ENCODE measurements around the gene ZSCAN25. TPM values are rescaled to one million over a fixed set of nuclear protein-coding genes. Genes with fewer than 3 reads are reported as not detected.
"Not testable (repeated sequence)": the region's sequence is repeated elsewhere in the genome, so short reads cannot be mapped to it uniquely, and the experiment has no call there.

Gene ZSCAN25
- 10 to 100 TPM; 24.4 to 37.4 (median 27.8) TPM for total RNA-seq
- 20.6 TPM for total RNA-seq (2013)

- no peaks in the 10 kb centered on the region for H3K36me3 Mint-ChIP-seq
- H3K4me3 Mint-ChIP-seq, result peak within 1 kb of the TSS; percentile 94
- H3K4me1 Mint-ChIP-seq, result peaks cover 30 to 49% of the 10 kb centered on the region in 2 donors
- intact Hi-C loops (cut with micrococcal nuclease), result loop anchor here (2.0 to 5.0 kb wide), 2 partner anchors 58 to 114 kb away; partner anchors contain the start of genes ZKSCAN5, ZNF394 and ZNF655
- Histone ChIP-seq H3K36me3 (ENCODE audit: control insufficient read depth, insufficient read depth, low read length) (peaks cover 30% of the 10 kb centered on the region), H3K27ac (ENCODE audit: low read length) (peak within 1 kb of the TSS; percentile 76), H3K4me1 (ENCODE audit: control insufficient read depth, insufficient read depth, low read length) (peaks cover 17% of the 10 kb centered on the region), H3K4me3 (ENCODE audit: low read length) (peak within 1 kb of the TSS; percentile 80), H3K27me3 (ENCODE audit: control insufficient read depth, insufficient read depth, low read length) (no peaks in the 10 kb centered on the region), H3K9me3 (ENCODE audit: control insufficient read depth, insufficient read depth, low read length) (no peaks in the 10 kb centered on the region)
- no peaks in the 10 kb centered on the region for H3K9me3 Mint-ChIP-seq
- under 1% methylated on average over 60 of the region's 60 CpGs for WGBS (ENCODE audit: insufficient coverage)
- H3K27ac Mint-ChIP-seq, result peak within 1 kb of the TSS; percentile 90 to 96
- H3K27me3 Mint-ChIP-seq (ENCODE audit: low read depth in 2 of 2), result no peaks in the 10 kb centered on the region
- TF ChIP-seq, protein P1, sequence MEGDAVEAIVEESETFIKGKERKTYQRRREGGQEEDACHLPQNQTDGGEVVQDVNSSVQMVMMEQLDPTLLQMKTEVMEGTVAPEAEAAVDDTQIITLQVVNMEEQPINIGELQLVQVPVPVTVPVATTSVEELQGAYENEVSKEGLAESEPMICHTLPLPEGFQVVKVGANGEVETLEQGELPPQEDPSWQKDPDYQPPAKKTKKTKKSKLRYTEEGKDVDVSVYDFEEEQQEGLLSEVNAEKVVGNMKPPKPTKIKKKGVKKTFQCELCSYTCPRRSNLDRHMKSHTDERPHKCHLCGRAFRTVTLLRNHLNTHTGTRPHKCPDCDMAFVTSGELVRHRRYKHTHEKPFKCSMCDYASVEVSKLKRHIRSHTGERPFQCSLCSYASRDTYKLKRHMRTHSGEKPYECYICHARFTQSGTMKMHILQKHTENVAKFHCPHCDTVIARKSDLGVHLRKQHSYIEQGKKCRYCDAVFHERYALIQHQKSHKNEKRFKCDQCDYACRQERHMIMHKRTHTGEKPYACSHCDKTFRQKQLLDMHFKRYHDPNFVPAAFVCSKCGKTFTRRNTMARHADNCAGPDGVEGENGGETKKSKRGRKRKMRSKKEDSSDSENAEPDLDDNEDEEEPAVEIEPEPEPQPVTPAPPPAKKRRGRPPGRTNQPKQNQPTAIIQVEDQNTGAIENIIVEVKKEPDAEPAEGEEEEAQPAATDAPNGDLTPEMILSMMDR (IDR thresholded peaks at IDR 0.05), result no peak
- ATAC-seq, result peak; percentile 94 to 96 (median 95)
- DNase-seq, result peak; percentile 79 to 94
Measured at GRCh38 chr7:99616359-99617191, at the start of gene ZSCAN25. Gene ZSCAN25 (plus strand): TSS chr7:99616946. CDS start chr7:99619607, 2,661 bp downstream.

DNA sequence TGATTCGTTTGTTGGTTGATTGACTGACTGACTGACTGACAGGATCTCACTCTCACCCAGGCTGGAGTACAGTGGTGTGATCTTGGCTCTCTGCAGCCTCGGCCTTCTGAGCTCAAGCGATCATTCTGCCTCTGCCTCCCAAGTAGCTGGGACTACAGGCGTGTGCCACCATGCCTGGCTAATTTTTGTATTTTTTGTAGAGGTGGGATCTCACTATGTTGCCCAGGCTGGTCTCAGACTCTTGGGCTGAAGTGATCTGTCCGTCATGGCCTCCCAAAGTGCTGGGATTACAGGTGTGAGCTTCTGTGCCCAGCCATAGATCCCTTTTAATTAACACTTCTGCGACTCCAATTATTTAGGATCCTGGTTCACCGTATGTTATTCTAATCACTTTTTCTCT lies 48.0 kb upstream of the ZSCAN25 start:
- H3K27ac Mint-ChIP-seq, result peak overlapping the region in 1 of 2 donors; percentile 27
- 99% methylated on average over 7 of the region's 7 CpGs for WGBS (ENCODE audit: insufficient coverage)
- H3K9me3 ChIP-seq (ENCODE audit: control insufficient read depth, insufficient read depth, low read length); H3K9me3 Mint-ChIP-seq; H3K4me1 ChIP-seq (ENCODE audit: control insufficient read depth, insufficient read depth, low read length); H3K27ac ChIP-seq (ENCODE audit: low read length); DNase-seq; ATAC-seq; intact Hi-C loops (cut with micrococcal nuclease); H3K27me3 ChIP-seq (ENCODE audit: control insufficient read depth, insufficient read depth, low read length); H3K27me3 Mint-ChIP-seq (ENCODE audit: low read depth in 2 of 2); H3K4me3 ChIP-seq (ENCODE audit: low read length); H3K4me3 Mint-ChIP-seq: not testable (repeated sequence)
- H3K36me3 Mint-ChIP-seq, result peaks cover 28% of the 10 kb centered on the region
- peaks cover 10 to 20% of the 10 kb centered on the region in 2 donors for H3K4me1 Mint-ChIP-seq
- peaks cover 60% of the 10 kb centered on the region for H3K36me3 ChIP-seq (ENCODE audit: control insufficient read depth, insufficient read depth, low read length)

- no peaks in the 10 kb centered on the region for H3K27me3 ChIP-seq (ENCODE audit: control insufficient read depth, insufficient read depth, low read length)
- peaks cover 20% of the 10 kb centered on the region for H3K36me3 Mint-ChIP-seq
Measured at GRCh38 chr7:99571768-99572167, 45.0 kb upstream of the ZSCAN25 start.

DNA sequence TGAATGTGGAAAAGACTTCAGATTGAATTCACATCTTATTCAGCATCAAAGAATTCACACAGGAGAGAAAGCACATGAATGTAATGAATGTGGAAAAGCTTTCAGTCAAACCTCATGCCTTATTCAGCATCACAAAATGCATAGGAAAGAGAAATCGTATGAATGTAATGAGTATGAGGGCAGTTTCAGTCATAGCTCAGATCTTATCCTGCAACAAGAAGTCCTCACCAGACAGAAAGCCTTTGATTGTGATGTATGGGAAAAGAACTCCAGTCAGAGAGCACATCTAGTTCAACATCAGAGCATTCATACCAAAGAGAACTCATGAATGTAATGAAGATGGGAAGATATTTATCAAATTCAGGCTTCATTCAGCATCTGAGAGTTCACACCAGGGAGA lies 43.5 kb upstream of the ZSCAN25 start:
- Mint-ChIP-seq H3K4me1 (peaks cover 0 to 14% of the 10 kb centered on the region in 2 donors), H3K36me3 (peaks cover 20% of the 10 kb centered on the region), H3K27me3 (ENCODE audit: low read depth in 2 of 2) (no peaks in the 10 kb centered on the region), H3K27ac (peak overlapping the region; percentile 18 to 65), H3K9me3 (no peaks in the 10 kb centered on the region), H3K4me3 (no peak overlapping the region)
- H3K4me1 ChIP-seq (ENCODE audit: control insufficient read depth, insufficient read depth, low read length), result no peaks in the 10 kb centered on the region
- no peak overlapping the region for H3K4me3 ChIP-seq (ENCODE audit: low read length)
- DNase-seq, result no peak
- no CpG with 5 or more reads among the region's 1 CpG for WGBS (ENCODE audit: insufficient coverage)
- H3K9me3 ChIP-seq (ENCODE audit: control insufficient read depth, insufficient read depth, low read length), result no peaks in the 10 kb centered on the region
- H3K27me3 ChIP-seq (ENCODE audit: control insufficient read depth, insufficient read depth, low read length), result no peaks in the 10 kb centered on the region
- TF ChIP-seq, protein P1 (IDR thresholded peaks at IDR 0.05), result no peak
- intact Hi-C loops (cut with micrococcal nuclease), result no loop called here
- H3K36me3 ChIP-seq (ENCODE audit: control insufficient read depth, insufficient read depth, low read length), result peaks cover 43% of the 10 kb centered on the region
- no peak for ATAC-seq
- H3K27ac ChIP-seq (ENCODE audit: low read length), result no peak overlapping the region

More at GRCh38 chr7:99571768-99572167, 45.0 kb upstream of the ZSCAN25 start:
- Mint-ChIP-seq H3K4me3 (no peak overlapping the region), H3K9me3 (no peaks in the 10 kb centered on the region), H3K27me3 (ENCODE audit: low read depth in 2 of 2) (no peaks in the 10 kb centered on the region), H3K27ac (peak overlapping the region; percentile 6 to 65), H3K4me1 (peaks cover 0 to 14% of the 10 kb centered on the region in 2 donors)
- ATAC-seq (no peak), DNase-seq (no peak)
- TF ChIP-seq, protein P1 (IDR thresholded peaks at IDR 0.05), result no peak
- no peaks in the 10 kb centered on the region for H3K4me1 ChIP-seq (ENCODE audit: control insufficient read depth, insufficient read depth, low read length)
- WGBS (ENCODE audit: insufficient coverage), result 100% methylated on average over 3 of the region's 3 CpGs
- peaks cover 43% of the 10 kb centered on the region for H3K36me3 ChIP-seq (ENCODE audit: control insufficient read depth, insufficient read depth, low read length)
- H3K9me3 ChIP-seq (ENCODE audit: control insufficient read depth, insufficient read depth, low read length), result no peaks in the 10 kb centered on the region
- no peak overlapping the region for H3K27ac ChIP-seq (ENCODE audit: low read length)
- no peak overlapping the region for H3K4me3 ChIP-seq (ENCODE audit: low read length)
- intact Hi-C loops (cut with micrococcal nuclease), result no loop called here
